GM12878 (cell line): ENCODE measurements around the gene PLS3. TPM values are rescaled to one million over a fixed set of nuclear protein-coding genes. Genes with fewer than 3 reads are reported as not detected.

Source experiments
- ATAC-seq: fragments of 200-7000 bp; cut with Tn5 transposase; 3 replicates; pipeline ENCODE4 v1.9.1; 2020; ENCODE audit warnings: mild to moderate bottlenecking, moderate library complexity
- BruUV-seq: library from RNA; stranded (reverse); fragments of 400-500 nt; replicated peaks from 2 replicates; lab custom pipeline; 2021; lab: Mats Ljungman, UMichigan
- CTCF ChIA-PET: fragments of 300-600 bp; sonication (Branson Sonifier 250); formaldehyde crosslinking; extraction: SDS; loops from one replicate; lab custom pipeline; 2021; ENCODE audit warnings: inconsistent platforms; lab: Yijun Ruan, JAX
- POLR2A ChIA-PET: fragments of 350-600 bp; formaldehyde crosslinking; extraction: SDS; loops from one replicate; lab custom pipeline; 2021; ENCODE audit warnings: inconsistent platforms; lab: Charles Lee
- RAD21 ChIA-PET: fragments of 300-600 bp; sonication (Branson Sonifier 250); formaldehyde crosslinking; loops from one replicate; lab custom pipeline; 2023; ENCODE audit warnings: antibody characterized with exemption; ENCODE audit not compliant: unreplicated experiment; lab: Charles Lee
- SMC1A ChIA-PET: fragments of 300-600 bp; sonication (Branson Sonifier 250); formaldehyde crosslinking; loops from one replicate; lab custom pipeline; 2023; ENCODE audit not compliant: unreplicated experiment, uncharacterized antibody; lab: Charles Lee
- DNase-seq: peaks from one replicate; pipeline ENCODE4 v3.0.0-alpha.2; 2011; ENCODE audit warnings: low read depth, low spot score
- FAIRE-seq: peaks from 3 replicates; lab custom pipeline; 2011; peaks lifted over from hg19 to GRCh38; lab: Jason Lieb, UNC
- H2AFZ ChIP-seq: 2 replicates; pipeline ENCODE4 v1.6.0; 2011; ENCODE audit warnings: low read depth, low read length, control low read depth; ENCODE audit not compliant: control insufficient read depth
- H3K27ac ChIP-seq: 2 replicates; pipeline ENCODE4 v1.5.1; 2011; ENCODE audit warnings: control low read depth; ENCODE audit not compliant: control insufficient read depth, insufficient read depth
- H3K27me3 ChIP-seq, 2 experiments: replicated peaks in 1 of 2; 2 replicates each; pipeline versions ENCODE4 v1.6.0 to v1.6.1; 2011; ENCODE audit warnings: low read length in 1 of 2; ENCODE audit not compliant: control insufficient read depth in 2 of 2, insufficient read depth in 2 of 2
- H3K36me3 ChIP-seq, 2 experiments: 2 replicates each; pipeline ENCODE4 v1.5.1; 2011; ENCODE audit warnings: low read length in 1 of 2; ENCODE audit not compliant: control insufficient read depth in 2 of 2, insufficient read depth in 2 of 2
- H3K4me1 ChIP-seq: 2 replicates; pipeline ENCODE4 v1.6.1; 2011; ENCODE audit warnings: mild to moderate bottlenecking, low read length, moderate library complexity, mixed read lengths; ENCODE audit not compliant: control insufficient read depth, insufficient read depth
- H3K4me2 ChIP-seq: 2 replicates; pipeline ENCODE4 v1.6.0; 2011; ENCODE audit warnings: control low read depth; ENCODE audit not compliant: control insufficient read depth, insufficient read depth
- H3K4me3 ChIP-seq: fragments of 200-600 bp; sonication (generic); 2 replicates; pipeline ENCODE4 v1.5.1; 2016
- H3K79me2 ChIP-seq: 2 replicates; pipeline ENCODE4 v1.6.0; 2011; ENCODE audit warnings: low read length; ENCODE audit not compliant: control insufficient read depth, insufficient read depth
- H3K9ac ChIP-seq: 2 replicates; pipeline ENCODE4 v1.8.0; 2011; ENCODE audit warnings: low read length, control low read depth, mixed read lengths; ENCODE audit not compliant: control insufficient read depth, insufficient read depth
- H3K9me3 ChIP-seq: replicated peaks from 3 replicates; pipeline ENCODE4 v1.5.1; 2011; ENCODE audit warnings: mild to moderate bottlenecking, low read length; ENCODE audit not compliant: control insufficient read depth, insufficient read depth
- H4K20me1 ChIP-seq: 2 replicates; pipeline ENCODE4 v1.6.0; 2011; ENCODE audit not compliant: control insufficient read depth, insufficient read depth
- BACH1 ChIP-seq: fragments of 450-650 bp; IDR thresholded peaks from 2 replicates; pipeline ENCODE4 v1.6.1; 2017; ENCODE audit warnings: mild to moderate bottlenecking, borderline replicate concordance
- ETV6 ChIP-seq, 2 experiments: fragments of 450-650 bp in 1 of 2; IDR thresholded peaks in 1 of 2; conservative IDR thresholded peaks in 1 of 2; 2 replicates each; pipeline ENCODE4 v1.6.1; 2014; ENCODE audit warnings: antibody characterized with exemption in 1 of 2, borderline replicate concordance in 1 of 2, low read depth in 1 of 2, mild to moderate bottlenecking in 1 of 2, moderate library complexity in 1 of 2
- HCFC1 ChIP-seq: fragments of 150-350 bp; IDR thresholded peaks from 2 replicates; pipeline ENCODE4 v1.6.1; 2014; ENCODE audit warnings: low read length
- NR2F1 ChIP-seq: fragments of 450-650 bp; conservative IDR thresholded peaks from 2 replicates; pipeline ENCODE4 v1.6.1; 2017; ENCODE audit warnings: mild to moderate bottlenecking
- PML ChIP-seq: IDR thresholded peaks from 2 replicates; pipeline ENCODE4 v1.6.1; 2012; ENCODE audit warnings: low read length, inconsistent platforms
- TCF12 ChIP-seq: IDR thresholded peaks from 2 replicates; pipeline ENCODE4 v1.6.1; 2011; ENCODE audit warnings: low read depth, mild to moderate bottlenecking, low read length
- ZNF207 ChIP-seq: fragments of 450-650 bp; IDR thresholded peaks from 2 replicates; pipeline ENCODE4 v1.6.1; 2014; ENCODE audit warnings: antibody characterized with exemption, mild to moderate bottlenecking, borderline replicate concordance
- ZNF592 ChIP-seq: fragments of 450-650 bp; IDR thresholded peaks from 2 replicates; pipeline ENCODE4 v1.6.1; 2017; ENCODE audit warnings: mild to moderate bottlenecking, moderate library complexity
- in situ Hi-C: fragments of 300-500 bp; cut with MboI; formaldehyde crosslinking; loops from 9 replicates; pipeline ENCODE4 v1.14.3; 2018; ENCODE audit warnings: mixed read lengths
- intact Hi-C: fragments of 100-400 bp; cut with micrococcal nuclease; formaldehyde crosslinking; loops from one replicate; pipeline ENCODE4 v1.14.2; 2022; ENCODE audit not compliant: unreplicated experiment
- polyA plus RNA-seq, 11 experiments: library from polyadenylated mRNA; depleted of rRNA in 4 of 11; unstranded in 6 of 11; stranded (reverse) in 5 of 11; fragments of >200 nt; fragmentation: Nextera tagmentation in 4 of 11; fragmentation: Illumina TruSeq in 1 of 11; extraction: Ambion mirVana in 4 of 11; extraction: Trizol in 1 of 11; gene quantifications; 1 replicate in 1 of 11; 2 replicates in 10 of 11; pipeline versions ENCODE4 v1.2.1 to v1.2.3, GENCODE V29; 2011 to 2016; ENCODE audit warnings: inconsistent platforms in 2 of 11, missing spikeins in 2 of 11, low read depth in 1 of 11
- total RNA-seq, 4 experiments: library from RNA; depleted of rRNA in 3 of 4; stranded (reverse); fragments of >200 nt in 3 of 4; fragmentation: Illumina TruSeq in 1 of 4; extraction: Trizol in 1 of 4; gene quantifications; 2 replicates each; pipeline versions ENCODE4 v1.2.1 to v1.2.3, GENCODE V29; 2013 to 2021
- TF ChIP-seq, protein P1 (sequence below): fragments of 450-650 bp; IDR thresholded peaks from 2 replicates; pipeline ENCODE4 v1.6.1; 2018; ENCODE audit warnings: borderline replicate concordance, mild to moderate bottlenecking; ENCODE audit not compliant: partially characterized antibody

PLS3 gene
- total and polyA plus RNA-seq, 10 of the 15 experiments (the other 5 are each of a cell fraction or from before 2014, with no cell fraction given): 47.6 to 236 (median 174) TPM

- TF ChIP-seq, protein P1, sequence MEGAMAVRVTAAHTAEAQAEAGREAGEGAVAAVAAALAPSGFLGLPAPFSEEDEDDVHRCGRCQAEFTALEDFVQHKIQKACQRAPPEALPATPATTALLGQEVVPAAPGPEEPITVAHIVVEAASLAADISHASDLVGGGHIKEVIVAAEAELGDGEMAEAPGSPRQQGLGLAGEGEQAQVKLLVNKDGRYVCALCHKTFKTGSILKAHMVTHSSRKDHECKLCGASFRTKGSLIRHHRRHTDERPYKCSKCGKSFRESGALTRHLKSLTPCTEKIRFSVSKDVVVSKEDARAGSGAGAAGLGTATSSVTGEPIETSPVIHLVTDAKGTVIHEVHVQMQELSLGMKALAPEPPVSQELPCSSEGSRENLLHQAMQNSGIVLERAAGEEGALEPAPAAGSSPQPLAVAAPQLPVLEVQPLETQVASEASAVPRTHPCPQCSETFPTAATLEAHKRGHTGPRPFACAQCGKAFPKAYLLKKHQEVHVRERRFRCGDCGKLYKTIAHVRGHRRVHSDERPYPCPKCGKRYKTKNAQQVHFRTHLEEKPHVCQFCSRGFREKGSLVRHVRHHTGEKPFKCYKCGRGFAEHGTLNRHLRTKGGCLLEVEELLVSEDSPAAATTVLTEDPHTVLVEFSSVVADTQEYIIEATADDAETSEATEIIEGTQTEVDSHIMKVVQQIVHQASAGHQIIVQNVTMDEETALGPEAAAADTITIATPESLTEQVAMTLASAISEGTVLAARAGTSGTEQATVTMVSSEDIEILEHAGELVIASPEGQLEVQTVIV: no peak
- TF ChIP-seq ETV6 (conservative IDR thresholded peaks at IDR 0.05 in 1 of 2, IDR thresholded peaks at IDR 0.05 in 1 of 2; ENCODE audit: borderline replicate concordance in 1 of 2, low read depth in 1 of 2) (no peak), HCFC1 (no peak), ZNF207 (no peak)
These were observed 39.2 kb upstream of the PLS3 start (continued) for GRCh38 chrX:115521741-115522140.

GRCh38 chrX:115522952-115523351, 38.0 kb upstream of the PLS3 start:
- no peak for DNase-seq
- intact Hi-C loops: no loop called here
- H3K4me1 ChIP-seq: no peaks in the 10 kb centered on the region
- H3K9ac ChIP-seq: no peak overlapping the region
- FAIRE-seq: no peak
- H2AFZ ChIP-seq: no peak overlapping the region
- H3K9me3 ChIP-seq: no peaks in the 10 kb centered on the region
- no peak for ATAC-seq
- H3K79me2 ChIP-seq: no peaks in the 10 kb centered on the region
- ChIA-PET POLR2A (no interaction called here), RAD21 (no interaction called here), SMC1A (no interaction called here), CTCF (interaction anchor here (0.6 kb wide), 1 partner anchor 122 kb away, joined by 3 read pairs; no protein-coding TSS in a partner anchor)
- H3K36me3 ChIP-seq: no peaks in the 10 kb centered on the region
- H4K20me1 ChIP-seq: no peaks in the 10 kb centered on the region
- H3K27ac ChIP-seq: no peak overlapping the region
- in situ Hi-C loops: no loop called here
- TF ChIP-seq NR2F1 (no peak), BACH1 (no peak), ZNF592 (no peak), TCF12 (no peak), PML (no peak)
- H3K4me2 ChIP-seq: no peak overlapping the region
- no peaks in the 10 kb centered on the region for H3K27me3 ChIP-seq
- no peak overlapping the region for H3K4me3 ChIP-seq
- no TSS peak for BruUV-seq
